GM18870 (cell line): ENCODE data around the gene FOXN3.

Experiments used
- ATAC-seq: cut with Tn5 transposase; IDR thresholded peaks from one replicate; pipeline ENCODE4 v1.9.1; 2021; ENCODE audit warnings: moderate library complexity; ENCODE audit not compliant: unreplicated experiment

FOXN3 gene

GRCh38 chr14:89283327-89284060 is 133.5 kb downstream of the FOXN3 start:
- ATAC-seq = peak; percentile 79

- no peak for ATAC-seq
Observed at GRCh38 chr14:89282191-89282590, 134.8 kb downstream of the FOXN3 start.

- no peak for ATAC-seq
Observed at GRCh38 chr14:89280600-89280999, 136.4 kb downstream of the FOXN3 start.

GRCh38 chr14:89279649-89280232 is 137.3 kb downstream of the FOXN3 start:
- ATAC-seq = no peak

GRCh38 chr14:89277203-89277602 is 139.8 kb downstream of the FOXN3 start:
- no peak for ATAC-seq

GRCh38 chr14:89276424-89276975 is 140.5 kb downstream of the FOXN3 start:
- peak; percentile 98 for ATAC-seq

GRCh38 chr14:89270439-89271227 is 146.4 kb downstream of the FOXN3 start:
- ATAC-seq = peak; percentile 54

- no peak for ATAC-seq
Observed at GRCh38 chr14:89269404-89269803, 147.6 kb downstream of the FOXN3 start.

- ATAC-seq = no peak
Observed at GRCh38 chr14:89268514-89268913, 148.5 kb downstream of the FOXN3 start.

- no peak for ATAC-seq
Observed at GRCh38 chr14:89267656-89268055, 149.4 kb downstream of the FOXN3 start.

- ATAC-seq = no peak
Observed at GRCh38 chr14:89267163-89267562, 149.9 kb downstream of the FOXN3 start.

- no peak for ATAC-seq
Observed at GRCh38 chr14:89266754-89267153, 150.3 kb downstream of the FOXN3 start.

GRCh38 chr14:89265234-89265633 is 151.8 kb downstream of the FOXN3 start:
- no peak for ATAC-seq

- ATAC-seq = no peak
Observed at GRCh38 chr14:89264196-89264800, 152.7 kb downstream of the FOXN3 start.

GRCh38 chr14:89262041-89262440 is 155.0 kb downstream of the FOXN3 start:
- ATAC-seq = no peak

GRCh38 chr14:89260898-89261297 is 156.1 kb downstream of the FOXN3 start:
- ATAC-seq = no peak

GRCh38 chr14:89259951-89260609 is 157.0 kb downstream of the FOXN3 start:
- no peak for ATAC-seq

- ATAC-seq = no peak
Observed at GRCh38 chr14:89258728-89259273, 158.2 kb downstream of the FOXN3 start.

GRCh38 chr14:89256951-89257350 is 160.1 kb downstream of the FOXN3 start:
- ATAC-seq = no peak

GRCh38 chr14:89256283-89256682 is 160.8 kb downstream of the FOXN3 start:
- ATAC-seq = no peak
